Measurements from ENCODE around the gene CAV1.

CAV1 gene

GRCh38 chr7:116491887-116492653 is 32.8 kb upstream of the CAV1 start:
- no peak for TF ChIP-seq CTCF (IDR thresholded peaks at IDR 0.05; ENCODE audit: low read depth, low read length, missing control alignments)
- no peak overlapping the region for H3K4me3 ChIP-seq (replicated peaks; ENCODE audit: low read depth, low read length)
- no peak for DNase-seq (ENCODE audit: extremely low read depth, low read depth)

- no peak for TF ChIP-seq CTCF (IDR thresholded peaks at IDR 0.05; ENCODE audit: low read depth, low read length, missing control alignments)
- no peak for DNase-seq (ENCODE audit: extremely low read depth, low read depth)
- H3K4me3 ChIP-seq (replicated peaks; ENCODE audit: low read depth, low read length): no peak overlapping the region
These were observed 32.2 kb upstream of the CAV1 start for GRCh38 chr7:116492654-116493109.

GRCh38 chr7:116493449-116493848 is 31.4 kb upstream of the CAV1 start:
- no peak for DNase-seq (ENCODE audit: extremely low read depth, low read depth)
- no peak for TF ChIP-seq CTCF (IDR thresholded peaks at IDR 0.05; ENCODE audit: low read depth, low read length, missing control alignments)
- no peak overlapping the region for H3K4me3 ChIP-seq (replicated peaks; ENCODE audit: low read depth, low read length)

GRCh38 chr7:116494472-116494871 is 30.4 kb upstream of the CAV1 start:
- DNase-seq (ENCODE audit: extremely low read depth, low read depth): no peak
- no peak overlapping the region for H3K4me3 ChIP-seq (replicated peaks; ENCODE audit: low read depth, low read length)
- TF ChIP-seq CTCF (IDR thresholded peaks at IDR 0.05; ENCODE audit: low read depth, low read length, missing control alignments): no peak

GRCh38 chr7:116495736-116496135 is 29.1 kb upstream of the CAV1 start:
- no peak for DNase-seq (ENCODE audit: extremely low read depth, low read depth)
- no peak overlapping the region for H3K4me3 ChIP-seq (replicated peaks; ENCODE audit: low read depth, low read length)
- no peak for TF ChIP-seq CTCF (IDR thresholded peaks at IDR 0.05; ENCODE audit: low read depth, low read length, missing control alignments)

- no peak for DNase-seq (ENCODE audit: extremely low read depth, low read depth)
- no peak overlapping the region for H3K4me3 ChIP-seq (replicated peaks; ENCODE audit: low read depth, low read length)
- TF ChIP-seq CTCF (IDR thresholded peaks at IDR 0.05; ENCODE audit: low read depth, low read length, missing control alignments): no peak
These were observed 28.2 kb upstream of the CAV1 start for GRCh38 chr7:116496653-116497052.

GRCh38 chr7:116497708-116498107 is 27.1 kb upstream of the CAV1 start:
- DNase-seq (ENCODE audit: extremely low read depth, low read depth): no peak
- TF ChIP-seq CTCF (IDR thresholded peaks at IDR 0.05; ENCODE audit: low read depth, low read length, missing control alignments): no peak
- no peak overlapping the region for H3K4me3 ChIP-seq (replicated peaks; ENCODE audit: low read depth, low read length)

Measured in HFF-Myc (cell line).